GM12874 (cell line): ENCODE results near the gene NRG4.

Experiments
- CTCF ChIP-seq: IDR thresholded peaks from 2 replicates; pipeline ENCODE4 v1.5.1; 2011; ENCODE audit warnings: low read depth, mild to moderate bottlenecking, control low read depth, low read length, moderate library complexity; ENCODE audit not compliant: insufficient read depth

The NRG4 gene

GRCh38 chr15:76010613-76011012 is 1.6 kb downstream of the NRG4 start:
- no peak for TF ChIP-seq CTCF

- no peak for TF ChIP-seq CTCF
Measured at GRCh38 chr15:76006136-76006778, 6.0 kb downstream of the NRG4 start.

GRCh38 chr15:76003364-76003763 is 8.9 kb downstream of the NRG4 start:
- TF ChIP-seq CTCF: no peak

GRCh38 chr15:75995611-75996010 is 16.6 kb downstream of the NRG4 start:
- no peak for TF ChIP-seq CTCF

GRCh38 chr15:75994220-75994619 is 18.0 kb downstream of the NRG4 start:
- TF ChIP-seq CTCF: no peak

- TF ChIP-seq CTCF: no peak
Measured at GRCh38 chr15:75992897-75993296, 19.3 kb downstream of the NRG4 start.

- TF ChIP-seq CTCF: no peak
Measured at GRCh38 chr15:75989875-75990274, 22.3 kb downstream of the NRG4 start.
